Rectal smooth muscle tissue (tissue), 1 donor: ENCODE results near the gene DNAJC10.
"Not testable (repeated sequence)": the region's sequence is repeated elsewhere in the genome, so short reads cannot be mapped to it uniquely, and the experiment has no call there.

Experiments
- H3K27ac ChIP-seq: one replicate; pipeline ENCODE4 v1.7.0; 2013; ENCODE audit warnings: low read depth, low read length, inconsistent platforms
- H3K27me3 ChIP-seq: one replicate; pipeline ENCODE4 v1.7.0; 2013; ENCODE audit warnings: low read length; ENCODE audit not compliant: control insufficient read depth, insufficient read depth
- H3K36me3 ChIP-seq: one replicate; pipeline ENCODE4 v1.7.0; 2013; ENCODE audit warnings: low read length; ENCODE audit not compliant: control insufficient read depth, insufficient read depth
- H3K4me1 ChIP-seq: one replicate; pipeline ENCODE4 v1.7.0; 2013; ENCODE audit warnings: low read length; ENCODE audit not compliant: control insufficient read depth, insufficient read depth
- H3K4me3 ChIP-seq: one replicate; pipeline ENCODE4 v1.7.0; 2013; ENCODE audit warnings: low read length
- H3K9ac ChIP-seq: one replicate; pipeline ENCODE4 v1.7.0; 2013; ENCODE audit warnings: low read length

Gene DNAJC10

DNA sequence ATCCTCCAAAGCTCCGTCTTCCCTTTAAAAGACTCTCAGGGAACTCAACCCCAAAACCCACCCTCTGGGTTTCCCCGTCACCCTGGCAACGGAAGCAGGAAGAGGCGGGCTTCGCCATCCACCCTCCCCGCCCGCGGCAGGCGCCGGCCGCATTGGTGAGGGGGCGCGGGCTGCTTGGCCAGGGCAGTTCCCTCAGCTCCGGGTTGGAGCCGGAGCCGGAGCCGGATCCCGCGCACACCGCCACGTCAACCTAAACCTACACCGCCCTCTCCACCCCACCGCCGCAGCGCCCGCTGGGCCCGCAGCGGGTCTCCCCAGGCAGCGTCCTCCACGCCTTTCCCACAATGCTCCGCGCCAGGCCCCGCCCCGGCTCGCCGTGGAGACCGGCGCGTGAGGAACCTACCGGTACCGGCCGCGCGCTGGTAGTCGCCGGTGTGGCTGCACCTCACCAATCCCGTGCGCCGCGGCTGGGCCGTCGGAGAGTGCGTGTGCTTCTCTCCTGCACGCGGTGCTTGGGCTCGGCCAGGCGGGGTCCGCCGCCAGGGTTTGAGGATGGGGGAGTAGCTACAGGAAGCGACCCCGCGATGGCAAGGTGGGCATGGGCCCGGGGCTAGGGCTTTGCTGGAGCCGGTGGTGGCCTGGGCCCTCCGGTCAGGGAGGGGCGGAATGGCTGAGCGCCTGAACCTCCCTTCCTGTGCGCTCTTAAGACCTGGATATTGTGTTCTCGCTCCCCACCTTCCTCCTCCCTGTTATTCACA lies at the start of gene DNAJC10:
TSS of gene DNAJC10 (plus strand) at position 366 of the 758 bp plus-strand sequence. CDS start 1,830 bp downstream, outside the sequence.
- Histone ChIP-seq H3K4me1 (peaks cover 6% of the 10 kb centered on the region), H3K36me3 (no peaks in the 10 kb centered on the region), H3K9ac (peak within 1 kb of the TSS; percentile 57), H3K4me3 (peak within 1 kb of the TSS; percentile 93), H3K27ac (peak within 1 kb of the TSS; percentile 77), H3K27me3 (no peaks in the 10 kb centered on the region)

- Histone ChIP-seq H3K4me3 (no peak overlapping the region), H3K4me1 (no peaks in the 10 kb centered on the region), H3K9ac (no peak overlapping the region), H3K27ac (no peak overlapping the region), H3K36me3 (no peaks in the 10 kb centered on the region), H3K27me3 (no peaks in the 10 kb centered on the region)
Measured at GRCh38 chr2:182666674-182667314, 49.3 kb upstream of the DNAJC10 start.

DNA sequence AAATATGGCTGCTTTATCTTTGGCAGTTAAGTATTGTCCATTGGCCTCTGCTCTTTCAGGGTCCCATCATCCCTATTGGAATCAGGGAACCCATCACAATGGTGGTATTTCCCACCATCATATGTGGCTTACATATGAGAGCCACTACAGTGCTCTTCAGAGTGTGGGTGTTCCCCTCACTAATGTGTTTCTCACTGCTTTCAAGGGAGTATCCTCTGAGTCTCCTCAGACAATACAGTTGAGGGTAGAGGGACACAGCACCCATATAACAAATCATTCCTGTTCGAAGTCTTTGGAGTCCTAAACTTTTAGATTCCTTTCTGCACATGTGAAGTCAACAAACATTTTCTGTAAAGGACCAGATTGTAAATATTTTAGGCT lies 48.8 kb upstream of the DNAJC10 start:
- Histone ChIP-seq H3K36me3 (no peaks in the 10 kb centered on the region), H3K4me3 (no peak overlapping the region), H3K4me1 (no peaks in the 10 kb centered on the region), H3K9ac (no peak overlapping the region), H3K27me3 (no peaks in the 10 kb centered on the region), H3K27ac (no peak overlapping the region)

DNA sequence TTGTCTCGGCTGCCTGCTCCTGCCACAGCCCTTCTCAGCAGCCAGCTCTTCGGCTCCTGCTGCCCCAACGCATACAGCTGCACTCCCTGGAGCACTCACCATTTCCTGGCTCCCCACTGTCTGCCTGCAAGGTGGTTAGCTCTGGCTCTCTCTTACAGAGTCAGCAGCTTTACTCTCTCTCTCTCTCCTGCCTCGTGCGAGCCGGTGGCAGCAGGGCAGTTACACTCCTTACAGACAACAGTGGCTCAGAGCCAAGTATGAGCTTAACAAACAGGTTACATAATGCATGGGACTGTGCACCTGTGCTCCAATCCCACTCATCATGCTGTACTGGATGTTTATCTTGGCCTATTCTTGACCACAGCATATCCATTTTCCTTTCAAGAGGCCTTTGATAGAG lies 47.4 kb upstream of the DNAJC10 start:
- H3K9ac ChIP-seq, result no peak overlapping the region
- no peak overlapping the region for H3K27ac ChIP-seq
- no peak overlapping the region for H3K4me3 ChIP-seq

GRCh38 chr2:182672466-182673165 lies 43.4 kb upstream of the DNAJC10 start:
- no peaks in the 10 kb centered on the region for H3K36me3 ChIP-seq
- H3K9ac ChIP-seq, result no peak overlapping the region
- H3K27ac ChIP-seq, result no peak overlapping the region
- H3K27me3 ChIP-seq, result no peaks in the 10 kb centered on the region
- H3K4me3 ChIP-seq, result no peak overlapping the region
- no peaks in the 10 kb centered on the region for H3K4me1 ChIP-seq

More for the DNA sequence above, 47.4 kb upstream of the DNAJC10 start:
- H3K36me3 ChIP-seq, result no peaks in the 10 kb centered on the region
- H3K27me3 ChIP-seq, result no peaks in the 10 kb centered on the region
- no peaks in the 10 kb centered on the region for H3K4me1 ChIP-seq

DNA sequence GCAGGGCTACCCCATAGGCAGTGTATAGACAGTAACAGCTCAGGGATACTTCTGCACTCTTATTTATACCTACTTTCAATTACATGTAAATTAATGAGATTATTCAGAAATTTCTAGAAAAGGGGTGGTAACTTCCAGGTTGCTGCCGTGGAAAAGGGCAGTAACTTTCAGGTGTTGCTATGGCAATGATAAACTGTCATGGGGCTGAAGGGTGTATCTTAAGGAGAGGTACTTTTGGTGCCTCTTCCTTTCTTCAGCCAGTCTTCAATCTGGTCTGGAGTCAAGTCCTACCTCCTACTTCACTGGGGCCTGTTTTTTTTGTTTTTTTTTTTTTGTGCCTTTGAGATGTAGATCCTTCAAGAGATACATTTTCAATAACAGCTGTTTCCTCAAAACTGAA lies 35.2 kb upstream of the DNAJC10 start:
- Histone ChIP-seq H3K4me1 (no peaks in the 10 kb centered on the region), H3K9ac (no peak overlapping the region), H3K27me3 (no peaks in the 10 kb centered on the region), H3K27ac (no peak overlapping the region), H3K36me3 (no peaks in the 10 kb centered on the region), H3K4me3 (no peak overlapping the region)

DNA sequence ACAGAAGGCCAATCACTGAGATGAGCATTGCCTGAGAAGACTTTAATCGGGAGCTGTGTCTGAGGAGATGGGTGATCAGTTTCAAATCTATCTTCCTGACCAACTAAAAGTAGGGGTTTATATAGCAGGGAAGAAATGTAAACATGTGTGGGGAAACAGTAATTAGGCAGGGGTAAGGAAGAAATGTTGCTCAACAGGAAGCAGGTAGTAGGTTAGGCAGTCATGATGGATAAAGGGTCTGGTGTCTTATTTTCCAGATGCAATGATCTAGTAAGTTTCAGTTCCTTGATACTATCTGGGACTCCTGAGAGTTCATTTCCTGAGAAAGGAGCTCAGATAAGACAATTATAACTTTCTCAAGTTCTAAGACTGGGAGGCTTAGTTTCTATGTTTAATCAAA lies 33.8 kb upstream of the DNAJC10 start:
- Histone ChIP-seq H3K27me3 (no peaks in the 10 kb centered on the region), H3K4me1 (no peaks in the 10 kb centered on the region), H3K27ac (no peak overlapping the region), H3K9ac (no peak overlapping the region), H3K4me3 (no peak overlapping the region), H3K36me3 (no peaks in the 10 kb centered on the region)

DNA sequence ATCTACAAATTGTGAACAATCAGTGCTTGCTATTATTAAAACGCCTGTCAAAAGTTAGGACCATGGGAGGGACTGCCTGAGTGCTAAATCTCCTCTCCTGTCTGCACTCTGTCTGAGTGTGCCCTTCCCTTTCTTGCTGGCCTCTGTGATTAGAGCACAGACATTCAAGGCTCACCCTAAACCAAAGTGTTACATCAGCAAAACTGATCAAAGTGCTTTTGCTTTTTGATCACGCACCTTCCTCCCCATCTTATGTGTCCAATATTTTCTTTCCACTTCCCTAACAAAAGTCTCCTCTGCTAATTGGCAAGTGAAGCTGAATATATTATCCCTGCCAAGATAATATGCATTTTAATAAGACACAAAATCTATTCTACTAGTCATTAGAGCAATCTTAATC lies 30.5 kb upstream of the DNAJC10 start:
- H3K4me1 ChIP-seq, result no peaks in the 10 kb centered on the region
- no peaks in the 10 kb centered on the region for H3K27me3 ChIP-seq
- H3K27ac ChIP-seq, result no peak overlapping the region
- H3K36me3 ChIP-seq, result no peaks in the 10 kb centered on the region
- H3K9ac ChIP-seq, result no peak overlapping the region
- no peak overlapping the region for H3K4me3 ChIP-seq

- not testable (repeated sequence) for H3K27ac ChIP-seq, H3K27me3 ChIP-seq, H3K9ac ChIP-seq, H3K36me3 ChIP-seq, H3K4me3 ChIP-seq, H3K4me1 ChIP-seq
Measured at GRCh38 chr2:182686763-182687162, 29.3 kb upstream of the DNAJC10 start.

DNA sequence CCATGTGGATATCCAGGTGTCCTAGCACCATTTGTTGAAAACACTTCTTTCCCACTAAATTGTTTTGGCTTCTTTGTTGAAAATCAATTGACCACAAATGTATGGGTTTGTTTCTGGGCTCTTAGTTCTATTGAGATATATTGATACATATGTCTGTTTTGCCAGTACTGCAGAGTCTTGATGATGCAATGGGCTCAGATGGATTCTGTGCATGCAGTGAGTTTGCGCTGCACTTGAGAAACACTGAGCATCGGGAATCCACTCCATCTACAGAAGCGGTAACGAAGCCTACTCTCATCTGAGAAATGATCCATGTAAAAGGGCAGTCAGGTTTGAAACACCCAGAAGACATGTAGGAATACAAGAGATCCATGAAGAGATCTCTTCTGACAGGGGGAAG lies 21.9 kb upstream of the DNAJC10 start:
- Histone ChIP-seq H3K4me3 (no peak overlapping the region), H3K27me3 (no peaks in the 10 kb centered on the region), H3K36me3 (no peaks in the 10 kb centered on the region), H3K4me1 (no peaks in the 10 kb centered on the region), H3K9ac (no peak overlapping the region), H3K27ac (no peak overlapping the region)

- H3K9ac ChIP-seq, result no peak overlapping the region
- H3K27ac ChIP-seq, result no peak overlapping the region
- no peaks in the 10 kb centered on the region for H3K36me3 ChIP-seq
- no peaks in the 10 kb centered on the region for H3K27me3 ChIP-seq
- no peak overlapping the region for H3K4me3 ChIP-seq
- H3K4me1 ChIP-seq, result no peaks in the 10 kb centered on the region
Measured at GRCh38 chr2:182695776-182696175, 20.3 kb upstream of the DNAJC10 start.

GRCh38 chr2:182698671-182699070 lies 17.4 kb upstream of the DNAJC10 start:
- Histone ChIP-seq H3K9ac (no peak overlapping the region), H3K27me3 (no peaks in the 10 kb centered on the region), H3K27ac (no peak overlapping the region), H3K36me3 (no peaks in the 10 kb centered on the region), H3K4me3 (no peak overlapping the region), H3K4me1 (no peaks in the 10 kb centered on the region)
